Prostate gland (tissue), 2 donors: ENCODE measurements around the gene RNF217. TPM values are rescaled to one million over a fixed set of nuclear protein-coding genes. Genes with fewer than 3 reads are reported as not detected.

Experiments
- DNase-seq: peaks from one replicate; pipeline ENCODE4 v3.0.0-alpha.2; 2019; ENCODE audit warnings: low spot score
- H3K27ac ChIP-seq, 2 donors: fragments of 200-600 bp; sonication (generic); 2 replicates each; pipeline ENCODE4 v1.5.1; 2017 to 2019
- H3K27me3 ChIP-seq: fragments of 200-600 bp; sonication (generic); replicated peaks from 2 replicates; pipeline ENCODE4 v1.5.1; 2019; ENCODE audit not compliant: insufficient read depth
- H3K36me3 ChIP-seq, 2 donors: fragments of 200-600 bp; sonication (generic); 1 replicate in 1 of 2; 2 replicates in 1 of 2; pipeline versions ENCODE4 v1.5.1 to v1.8.1; 2017 to 2019
- H3K4me1 ChIP-seq: fragments of 200-600 bp; sonication (generic); replicated peaks from 2 replicates; pipeline ENCODE4 v1.5.1; 2019
- H3K4me3 ChIP-seq, 2 donors: fragments of 200-600 bp; sonication (generic); 2 replicates each; pipeline ENCODE4 v1.5.1; 2017 to 2019
- H3K9me3 ChIP-seq: fragments of 200-600 bp; sonication (generic); 2 replicates; pipeline ENCODE4 v1.5.1; 2017
- POLR2A ChIP-seq: fragments of 450-650 bp; IDR thresholded peaks from one replicate; pipeline ENCODE4 v1.6.1; 2016; ENCODE audit warnings: antibody characterized with exemption, mild to moderate bottlenecking
- POLR2AphosphoS5 ChIP-seq: sonication (generic); formaldehyde crosslinking; IDR thresholded peaks from one replicate; pipeline ENCODE4 v1.6.1; 2017; ENCODE audit warnings: antibody characterized with exemption
- WGBS: methylation state at CpG from one replicate; pipeline ENCODE4 v1.1.5; 2018; 5-methylcytosine and 5-hydroxymethylcytosine counted together
- intact Hi-C: fragments of 100-400 bp; cut with DNase I; formaldehyde crosslinking; loops from one replicate; pipeline ENCODE4 v1.14.2; 2022
- total RNA-seq, 2 donors: library from RNA; depleted of rRNA; stranded (reverse); fragments of >200 nt; gene quantifications; one replicate each; pipeline ENCODE4 v1.1.0, GENCODE V29; 2016
- TF ChIP-seq, protein P1 (sequence below), 4 experiments: fragments of 200-600 bp in 2 of 4; fragments of 450-650 bp in 2 of 4; sonication (generic) in 2 of 4; IDR thresholded peaks; 1 replicate in 3 of 4; 2 replicates in 1 of 4; pipeline ENCODE4 v1.5.1; 2016 to 2019; ENCODE audit warnings: antibody characterized with exemption in 4 of 4, mild to moderate bottlenecking in 2 of 4, moderate library complexity in 2 of 4

The RNF217 gene
- total RNA-seq, 2 donors from 2014 or later: 12.1 to 24.3 TPM

DNA sequence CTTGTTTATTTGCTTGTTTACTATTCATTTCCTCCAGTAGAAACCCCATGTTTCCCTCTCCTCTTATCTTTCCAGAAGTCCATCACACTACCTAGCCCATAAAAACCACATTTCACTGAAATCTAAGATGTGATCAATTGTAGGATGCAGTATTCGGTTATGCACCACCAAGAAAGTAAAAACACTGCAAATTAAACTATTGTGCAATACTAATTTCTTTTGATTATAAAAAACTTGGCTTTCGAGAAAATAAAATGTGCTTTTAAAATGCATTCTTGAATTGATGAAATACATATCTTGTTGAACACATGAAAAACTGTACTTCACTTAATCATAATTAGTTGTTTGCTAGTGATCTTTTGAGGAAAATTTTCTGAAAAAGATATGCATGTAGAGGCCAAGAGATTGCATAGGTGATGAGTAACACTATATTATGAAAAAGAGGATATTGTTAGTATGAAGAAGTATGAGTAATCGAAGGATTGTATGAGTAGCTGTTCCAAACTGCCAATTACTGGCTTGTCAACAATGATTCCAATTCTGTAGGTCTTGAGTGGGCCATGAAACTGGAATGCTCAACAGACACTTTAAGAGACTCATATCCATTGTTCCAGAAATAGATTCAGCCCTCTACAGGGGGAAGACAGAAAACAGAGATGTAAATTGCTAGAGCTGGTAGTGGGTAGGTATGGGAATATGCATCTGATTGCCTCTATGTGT, 79.7 kb downstream of the RNF217 start:
- intact Hi-C loops: no loop called here
- Histone ChIP-seq H3K27me3 (no peaks in the 10 kb centered on the region), H3K4me1 (no peaks in the 10 kb centered on the region), H3K27ac (no peak overlapping the region), H3K9me3 (no peaks in the 10 kb centered on the region), H3K4me3 (no peak overlapping the region), H3K36me3 (no peaks in the 10 kb centered on the region)
- no peak for DNase-seq
- TF ChIP-seq POLR2AphosphoS5 (no peak), POLR2A (no peak)
- TF ChIP-seq, protein P1, sequence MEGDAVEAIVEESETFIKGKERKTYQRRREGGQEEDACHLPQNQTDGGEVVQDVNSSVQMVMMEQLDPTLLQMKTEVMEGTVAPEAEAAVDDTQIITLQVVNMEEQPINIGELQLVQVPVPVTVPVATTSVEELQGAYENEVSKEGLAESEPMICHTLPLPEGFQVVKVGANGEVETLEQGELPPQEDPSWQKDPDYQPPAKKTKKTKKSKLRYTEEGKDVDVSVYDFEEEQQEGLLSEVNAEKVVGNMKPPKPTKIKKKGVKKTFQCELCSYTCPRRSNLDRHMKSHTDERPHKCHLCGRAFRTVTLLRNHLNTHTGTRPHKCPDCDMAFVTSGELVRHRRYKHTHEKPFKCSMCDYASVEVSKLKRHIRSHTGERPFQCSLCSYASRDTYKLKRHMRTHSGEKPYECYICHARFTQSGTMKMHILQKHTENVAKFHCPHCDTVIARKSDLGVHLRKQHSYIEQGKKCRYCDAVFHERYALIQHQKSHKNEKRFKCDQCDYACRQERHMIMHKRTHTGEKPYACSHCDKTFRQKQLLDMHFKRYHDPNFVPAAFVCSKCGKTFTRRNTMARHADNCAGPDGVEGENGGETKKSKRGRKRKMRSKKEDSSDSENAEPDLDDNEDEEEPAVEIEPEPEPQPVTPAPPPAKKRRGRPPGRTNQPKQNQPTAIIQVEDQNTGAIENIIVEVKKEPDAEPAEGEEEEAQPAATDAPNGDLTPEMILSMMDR (IDR thresholded peaks at IDR 0.05): no peak
- WGBS: 91% methylated on average over 3 of the region's 3 CpGs

DNA sequence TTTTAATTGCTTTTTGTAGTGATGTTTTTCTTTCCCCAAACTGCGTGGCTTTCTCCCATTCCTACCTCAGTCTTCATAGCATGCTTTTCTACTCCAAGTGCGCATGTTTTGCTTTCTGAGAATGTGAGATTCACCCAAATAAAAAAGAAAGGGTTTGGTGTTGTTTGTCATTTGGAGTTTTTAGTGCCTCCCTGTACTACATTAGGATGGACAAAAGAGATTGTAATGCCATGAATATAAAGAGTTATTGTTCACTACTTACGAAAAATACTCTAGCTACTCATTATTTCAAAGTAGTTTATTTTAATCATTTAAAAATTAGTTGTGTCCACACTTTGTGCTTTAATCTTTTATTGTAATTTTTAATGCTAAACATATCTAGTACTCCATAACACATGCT, 81.8 kb downstream of the RNF217 start:
- no peak overlapping the region for H3K27ac ChIP-seq
- H3K4me3 ChIP-seq: no peak overlapping the region
- no peaks in the 10 kb centered on the region for H3K4me1 ChIP-seq
- intact Hi-C loops: no loop called here
- WGBS: 74% methylated on average over 3 of the region's 3 CpGs
- no peaks in the 10 kb centered on the region for H3K9me3 ChIP-seq
- no peaks in the 10 kb centered on the region for H3K27me3 ChIP-seq
- TF ChIP-seq POLR2A (no peak), POLR2AphosphoS5 (no peak)
- TF ChIP-seq, protein P1 (IDR thresholded peaks at IDR 0.05): no peak
- no peak for DNase-seq
- H3K36me3 ChIP-seq: no peaks in the 10 kb centered on the region

DNA sequence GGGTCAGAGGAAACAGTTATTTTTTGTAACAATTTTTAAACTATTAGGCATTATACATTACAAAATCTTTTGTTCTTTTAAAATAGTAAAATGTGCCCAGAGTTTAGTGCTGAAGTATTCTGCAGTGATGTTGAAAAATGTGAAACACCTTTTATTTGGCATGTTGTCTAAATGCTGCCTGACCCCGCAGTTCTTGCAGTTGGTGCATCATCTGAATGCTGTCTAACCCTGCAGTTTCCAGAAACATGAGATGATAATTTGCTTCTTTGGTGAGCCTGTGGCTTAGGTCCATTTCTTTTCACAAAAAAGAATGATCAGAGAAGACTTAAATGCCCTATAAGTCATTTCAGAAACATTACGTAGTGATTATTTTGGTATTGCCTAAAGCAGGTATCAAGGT, 82.4 kb downstream of the RNF217 start:
- no peak overlapping the region for H3K27ac ChIP-seq
- no peaks in the 10 kb centered on the region for H3K27me3 ChIP-seq
- intact Hi-C loops: no loop called here
- DNase-seq: no peak
- no peaks in the 10 kb centered on the region for H3K4me1 ChIP-seq
- 93% methylated on average over 2 of the region's 2 CpGs for WGBS
- H3K4me3 ChIP-seq: no peak overlapping the region
- H3K9me3 ChIP-seq: no peaks in the 10 kb centered on the region
- no peaks in the 10 kb centered on the region for H3K36me3 ChIP-seq
- no peak for TF ChIP-seq POLR2AphosphoS5
- TF ChIP-seq, protein P1 (IDR thresholded peaks at IDR 0.05): no peak
- TF ChIP-seq POLR2A: no peak

DNA sequence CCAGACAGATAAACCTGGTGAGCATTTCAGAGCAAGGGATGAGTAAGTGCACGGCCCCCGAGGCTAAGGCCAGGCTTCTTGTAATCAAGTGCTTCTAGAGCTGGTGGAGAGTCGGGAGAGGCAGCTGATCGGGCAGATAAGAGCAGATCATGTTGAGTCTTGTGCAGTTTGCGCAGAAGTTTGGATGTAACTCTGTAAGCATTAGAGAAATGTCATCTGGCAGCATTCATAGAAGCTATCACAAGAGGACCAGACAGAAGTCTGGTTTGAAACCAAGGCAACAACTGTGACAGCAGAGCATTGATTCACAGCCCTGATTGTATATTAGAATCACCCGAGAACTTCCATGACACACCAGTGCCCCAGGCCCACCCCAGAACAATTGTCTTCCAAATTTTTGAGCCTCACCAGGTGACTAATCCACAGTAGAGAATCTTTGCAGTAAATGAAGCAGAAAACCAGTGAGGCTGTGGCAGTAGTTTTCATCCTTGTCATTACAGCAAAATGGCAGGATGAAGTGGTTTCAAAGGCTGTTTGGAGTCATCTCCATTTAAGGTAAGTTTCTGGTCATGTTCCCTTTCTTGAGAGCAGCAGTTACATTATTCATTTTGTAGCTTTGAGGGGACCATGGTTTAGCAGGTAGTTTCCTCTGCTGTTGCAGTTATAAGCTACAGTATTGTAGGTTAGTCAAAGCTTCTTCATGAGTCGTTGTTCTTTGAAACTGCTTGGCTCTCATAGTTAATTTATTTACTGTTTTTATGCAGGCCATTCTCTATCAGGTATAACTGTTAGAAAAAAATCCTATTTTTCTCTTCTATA, 84.1 kb downstream of the RNF217 start:
- Histone ChIP-seq H3K36me3 (no peaks in the 10 kb centered on the region), H3K4me3 (no peak overlapping the region), H3K4me1 (no peaks in the 10 kb centered on the region), H3K27me3 (no peaks in the 10 kb centered on the region), H3K9me3 (no peaks in the 10 kb centered on the region), H3K27ac (no peak overlapping the region)
- WGBS: 37% methylated on average over 7 of the region's 7 CpGs
- intact Hi-C loops: no loop called here
- TF ChIP-seq, protein P1 (IDR thresholded peaks at IDR 0.05): no peak
- TF ChIP-seq POLR2AphosphoS5: peak; percentile 28
- DNase-seq: peak; percentile 63
